GM12864 (cell line): ENCODE measurements around the gene KRTAP4-2.

Source experiments
- DNase-seq: peaks from one replicate; pipeline ENCODE4 v3.0.0-alpha.2; 2011; ENCODE audit warnings: low read depth
- H3K4me3 ChIP-seq: 2 replicates; pipeline ENCODE4 v1.5.1; 2011; ENCODE audit warnings: mild to moderate bottlenecking, low read depth, low read length, control low read depth
- TF ChIP-seq, protein P1 (sequence below): IDR thresholded peaks from 2 replicates; pipeline ENCODE4 v1.5.1; 2011; ENCODE audit warnings: low read depth, mild to moderate bottlenecking, moderate library complexity, low read length, control low read depth, inconsistent platforms; ENCODE audit errors: missing control alignments

Gene KRTAP4-2

DNA sequence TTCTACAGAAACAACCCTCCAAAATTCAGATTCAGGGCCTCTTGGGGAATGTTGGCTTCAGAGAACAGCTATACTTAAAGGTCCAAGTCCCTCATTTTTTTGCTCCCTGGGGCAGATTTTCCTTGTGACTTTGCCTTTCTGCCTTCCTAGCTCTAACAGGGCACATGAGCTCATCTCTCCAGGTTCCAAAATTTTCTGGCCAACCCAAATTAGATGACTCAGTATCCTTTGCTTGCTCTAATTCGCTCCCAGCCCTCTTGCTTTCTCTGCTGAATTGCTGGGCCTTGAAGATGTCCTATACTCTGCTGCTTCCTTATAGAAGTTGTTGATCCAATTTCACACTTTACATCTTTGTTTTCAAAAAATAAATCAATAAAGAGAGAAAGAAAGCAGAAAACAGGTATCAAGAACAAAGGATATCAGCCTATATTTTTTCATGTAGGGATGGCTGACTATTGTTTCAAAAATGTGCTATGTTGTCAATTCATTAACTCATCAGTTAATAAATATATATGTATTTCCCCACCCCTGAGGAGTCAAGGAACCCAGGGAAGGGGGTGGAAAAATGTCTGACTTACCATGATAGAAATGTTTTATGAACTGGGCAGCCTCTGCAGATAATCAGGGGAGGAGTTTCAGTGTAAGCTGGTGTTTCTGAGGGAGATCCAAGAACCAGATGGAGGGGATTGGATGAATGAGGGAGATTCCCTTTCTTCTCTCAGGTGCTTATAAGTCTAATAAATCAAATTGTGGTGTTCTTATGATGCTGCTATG is 1.0 kb upstream of the KRTAP4-2 start:
- TF ChIP-seq, protein P1, sequence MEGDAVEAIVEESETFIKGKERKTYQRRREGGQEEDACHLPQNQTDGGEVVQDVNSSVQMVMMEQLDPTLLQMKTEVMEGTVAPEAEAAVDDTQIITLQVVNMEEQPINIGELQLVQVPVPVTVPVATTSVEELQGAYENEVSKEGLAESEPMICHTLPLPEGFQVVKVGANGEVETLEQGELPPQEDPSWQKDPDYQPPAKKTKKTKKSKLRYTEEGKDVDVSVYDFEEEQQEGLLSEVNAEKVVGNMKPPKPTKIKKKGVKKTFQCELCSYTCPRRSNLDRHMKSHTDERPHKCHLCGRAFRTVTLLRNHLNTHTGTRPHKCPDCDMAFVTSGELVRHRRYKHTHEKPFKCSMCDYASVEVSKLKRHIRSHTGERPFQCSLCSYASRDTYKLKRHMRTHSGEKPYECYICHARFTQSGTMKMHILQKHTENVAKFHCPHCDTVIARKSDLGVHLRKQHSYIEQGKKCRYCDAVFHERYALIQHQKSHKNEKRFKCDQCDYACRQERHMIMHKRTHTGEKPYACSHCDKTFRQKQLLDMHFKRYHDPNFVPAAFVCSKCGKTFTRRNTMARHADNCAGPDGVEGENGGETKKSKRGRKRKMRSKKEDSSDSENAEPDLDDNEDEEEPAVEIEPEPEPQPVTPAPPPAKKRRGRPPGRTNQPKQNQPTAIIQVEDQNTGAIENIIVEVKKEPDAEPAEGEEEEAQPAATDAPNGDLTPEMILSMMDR: no peak
- no peak for DNase-seq
- no peak overlapping the region for H3K4me3 ChIP-seq

DNA sequence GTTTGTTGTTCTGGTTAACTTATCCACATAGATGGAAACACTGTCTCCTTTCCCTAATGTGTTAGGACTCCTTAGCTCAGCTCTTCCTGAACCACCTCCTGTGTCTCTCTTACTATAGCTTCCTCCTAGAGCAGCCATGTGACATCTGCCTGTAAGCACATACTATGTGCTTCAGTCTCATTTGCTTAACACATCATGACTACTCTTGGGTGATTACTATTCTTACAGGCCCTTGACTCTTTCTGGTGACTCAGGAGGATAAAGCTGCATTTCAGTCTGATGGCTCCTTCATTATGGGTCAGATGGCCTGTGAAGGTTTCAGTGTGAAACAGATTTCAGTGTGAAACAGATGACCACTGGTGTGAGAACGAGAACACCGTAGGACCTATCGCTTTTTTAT is 320 bp upstream of the KRTAP4-2 start:
- TF ChIP-seq, protein P1: no peak
- no peak for DNase-seq
- H3K4me3 ChIP-seq: no peak overlapping the region

DNA sequence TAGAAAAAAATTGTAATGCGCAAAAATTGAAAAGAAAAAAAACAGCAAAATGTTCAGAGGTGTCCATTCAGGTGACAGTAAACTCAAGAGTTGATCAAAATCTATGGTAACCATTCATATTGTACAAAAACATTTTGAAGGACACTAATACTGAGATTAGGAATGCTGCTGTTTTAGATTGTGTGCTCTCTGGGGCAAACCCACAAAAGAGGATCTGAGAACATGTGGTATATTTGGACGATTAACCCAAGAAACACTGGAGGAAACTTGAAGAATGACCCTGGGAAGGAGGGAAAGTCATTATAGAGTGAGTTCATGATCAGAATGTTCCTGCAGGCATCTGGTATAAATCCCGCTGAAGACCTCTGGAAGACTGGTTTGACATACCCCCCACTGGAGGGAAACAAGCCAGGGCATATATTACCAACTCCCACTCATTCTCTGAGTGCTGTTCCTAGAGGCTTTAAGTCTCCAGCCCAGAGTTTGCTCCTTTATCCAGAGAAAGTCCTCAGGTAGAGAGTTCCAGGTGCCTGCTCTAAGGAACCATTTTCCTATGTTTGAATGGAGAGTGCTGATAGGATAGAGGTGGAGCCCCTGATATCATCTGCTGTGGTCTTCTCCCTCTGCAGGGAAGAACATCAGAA is 1.2 kb downstream of the KRTAP4-2 start:
- TF ChIP-seq, protein P1: no peak
- no peak for DNase-seq
- no peak overlapping the region for H3K4me3 ChIP-seq

DNA sequence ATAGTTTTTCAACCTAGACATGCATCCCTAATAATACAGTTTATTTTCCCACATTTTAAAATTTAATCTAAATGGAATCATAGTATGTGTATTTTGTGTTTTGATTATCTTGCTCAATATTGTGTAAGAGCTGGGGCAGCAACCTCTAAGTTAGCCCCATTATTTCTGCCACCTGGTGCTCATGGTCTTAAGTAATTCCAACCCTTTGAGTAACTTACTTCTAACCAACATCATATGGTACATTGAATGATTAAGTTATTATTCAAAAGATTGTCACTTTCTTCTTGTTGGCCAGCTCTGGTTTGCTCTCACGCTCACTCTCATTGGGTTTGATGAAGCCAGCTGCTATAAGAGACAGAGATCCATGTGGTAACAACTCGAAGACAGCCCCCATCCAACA is 6.1 kb downstream of the KRTAP4-2 start:
- TF ChIP-seq, protein P1: no peak
- DNase-seq: no peak
- no peak overlapping the region for H3K4me3 ChIP-seq

DNA sequence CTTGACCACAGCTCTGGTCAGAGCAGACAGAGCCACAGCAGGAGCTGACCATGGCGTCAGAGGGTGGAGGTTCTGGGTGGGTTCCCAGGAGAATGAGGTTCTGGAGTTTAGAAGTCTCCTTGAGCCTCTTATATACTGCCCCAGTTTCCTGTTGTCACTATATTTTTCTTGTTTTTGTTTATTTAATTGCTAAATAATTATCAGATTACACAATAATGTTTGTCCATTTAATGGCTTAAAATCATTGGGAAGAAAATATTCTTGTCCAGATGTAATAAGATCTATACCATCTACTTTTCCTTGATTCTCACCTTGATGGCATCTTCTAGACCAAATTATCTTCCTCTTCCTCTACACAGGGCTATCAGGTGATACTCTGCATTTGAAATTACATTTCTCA is 9.9 kb downstream of the KRTAP4-2 start, which contains the start of gene KRTAP4-3:
Gene KRTAP4-3 (minus strand): TSS at position 101 of the 400 bp plus-strand sequence. CDS start 49 bp downstream, at position 52.
- TF ChIP-seq, protein P1: no peak
- no peak within 1 kb of the TSS for H3K4me3 ChIP-seq
- DNase-seq: no peak

DNA sequence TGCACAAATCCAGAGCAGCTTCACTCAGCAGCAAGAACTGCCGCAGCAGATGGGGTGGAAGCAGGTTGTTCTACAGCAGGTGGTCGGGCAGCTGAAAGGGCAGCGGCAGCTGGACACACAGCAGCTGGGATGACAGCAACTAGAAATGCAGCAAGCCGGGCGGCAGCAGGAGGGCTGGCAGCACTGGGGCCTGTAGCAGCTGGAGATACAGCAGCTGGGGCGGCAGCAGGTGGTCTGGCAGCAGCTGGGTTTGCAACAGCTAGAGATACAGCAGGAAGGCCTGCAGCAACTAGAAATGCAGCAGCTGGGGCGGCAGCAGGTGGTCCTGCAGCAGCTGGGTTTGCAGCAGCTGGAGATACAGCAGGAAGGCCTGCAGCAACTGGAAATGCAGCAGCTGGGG is 10.5 kb downstream of the KRTAP4-2 start:
- DNase-seq: no peak
- H3K4me3 ChIP-seq: no peak overlapping the region
- TF ChIP-seq, protein P1: no peak
